Measurements from ENCODE around the gene PDE6B. TPM values are rescaled to one million over a fixed set of nuclear protein-coding genes. Genes with fewer than 3 reads are reported as not detected.

Gene PDE6B
- total RNA-seq, 1 experiment from 2014 or later = 10.8 TPM

DNA sequence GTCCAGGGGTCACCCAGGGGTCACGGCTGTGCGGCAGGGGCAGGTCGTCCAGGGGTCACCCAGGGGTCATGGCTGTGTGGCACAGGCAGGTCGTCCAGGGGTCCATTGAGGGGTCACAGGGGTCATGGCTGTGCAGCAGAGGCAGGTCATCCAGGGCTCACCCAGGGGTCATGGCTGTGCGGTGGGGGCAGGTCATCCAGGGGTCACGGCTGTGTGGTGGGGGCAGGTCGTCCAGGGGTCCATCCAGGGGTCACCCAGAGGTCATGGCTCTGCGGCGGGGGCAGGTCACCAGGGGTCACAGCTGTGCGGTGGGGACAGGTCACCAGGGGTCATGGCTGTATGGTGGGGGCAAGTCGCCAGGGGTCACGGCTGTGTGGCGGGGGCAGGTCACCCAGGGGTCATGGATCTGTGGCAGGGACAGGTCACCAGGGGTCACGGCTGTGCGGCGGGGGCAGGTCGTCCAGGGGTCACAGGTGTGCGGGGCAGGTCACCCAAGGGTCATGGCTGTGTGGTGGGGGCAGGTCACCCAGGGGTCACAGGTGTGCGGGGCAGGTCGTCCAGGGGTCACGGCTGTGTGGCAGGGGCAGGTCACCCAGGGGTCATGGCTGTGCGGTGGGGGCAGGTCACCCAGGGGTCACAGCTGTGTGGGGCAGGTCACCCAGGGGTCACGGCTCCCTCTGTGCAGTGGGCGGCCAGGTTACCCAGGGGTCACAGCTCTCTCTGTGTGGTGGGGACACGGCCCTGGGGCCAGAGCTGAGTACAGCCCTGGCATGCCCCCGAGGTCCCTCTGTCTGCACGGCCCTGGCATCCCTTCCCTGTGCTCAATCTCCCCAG lies 32.7 kb downstream of the PDE6B start:
- Histone ChIP-seq H3K14ac (ENCODE audit: insufficient read depth, low read length) (no peak overlapping the region; the same call in 1 of the 2 replicates), H3K9ac (ENCODE audit: extremely low read depth, insufficient read length, low read length) (no peak overlapping the region), H2AK5ac (ENCODE audit: insufficient read length, low read length) (no peak overlapping the region), H2AFZ (ENCODE audit: low read length) (no peak overlapping the region), H3K4me1 (ENCODE audit: insufficient read depth, low read length) (no peaks in the 10 kb centered on the region), H3K27ac (ENCODE audit: insufficient read length, low read depth, low read length) (no peak overlapping the region), H3K56ac (ENCODE audit: insufficient read length, low read depth, low read length) (no peak overlapping the region), H2BK120ac (ENCODE audit: low read depth, low read length, poor library complexity, severe bottlenecking) (no peak overlapping the region), H2BK15ac (ENCODE audit: low read depth, low read length) (no peak overlapping the region), H3K79me2 (ENCODE audit: insufficient read depth, low read length) (no peaks in the 10 kb centered on the region), H3K27me3 (ENCODE audit: insufficient read depth, low read length) (no peaks in the 10 kb centered on the region), H4K5ac (ENCODE audit: insufficient read length, low read depth, low read length) (no peak overlapping the region), H4K20me1 (ENCODE audit: control insufficient read depth, insufficient read depth, insufficient read length) (no peaks in the 10 kb centered on the region), H3K23ac (ENCODE audit: insufficient read length, low read depth, low read length) (no peak overlapping the region), H2BK12ac (ENCODE audit: insufficient read length, low read depth, low read length) (no peak overlapping the region), H3K9me3 (ENCODE audit: control insufficient read depth, low read depth, low read length) (no peaks in the 10 kb centered on the region), H3K4me2 (ENCODE audit: insufficient read depth, insufficient read length, low read length) (no peak overlapping the region), H2BK20ac (ENCODE audit: low read depth, low read length, poor library complexity, severe bottlenecking) (no peak overlapping the region), H3T11ph (ENCODE audit: low read length) (no peak overlapping the region), H4K8ac (replicated peaks; ENCODE audit: insufficient read length, low read depth, low read length) (no peak overlapping the region), H3K23me2 (ENCODE audit: insufficient read length, low read depth, low read length, poor library complexity, severe bottlenecking) (peaks cover 2% of the 10 kb centered on the region), H3K4ac (ENCODE audit: low read depth, low read length) (no peak overlapping the region), H3K79me1 (ENCODE audit: insufficient read depth, low read depth, low read length, poor library complexity, severe bottlenecking) (no peaks in the 10 kb centered on the region), H3K18ac (ENCODE audit: insufficient read length, low read depth, low read length) (no peak overlapping the region), H4K91ac (ENCODE audit: insufficient read length, low read depth, low read length) (no peak overlapping the region), H2BK5ac (ENCODE audit: insufficient read length, low read length) (no peak overlapping the region)
- WGBS (ENCODE audit: extremely low coverage, insufficient read length, low lambda C conversion rate) = no CpG with 5 or more reads among the region's 27 CpGs
- H3K9me3 Mint-ChIP-seq = no peaks in the 10 kb centered on the region; a peak in 1 of 5 replicates
- TF ChIP-seq, protein P1, sequence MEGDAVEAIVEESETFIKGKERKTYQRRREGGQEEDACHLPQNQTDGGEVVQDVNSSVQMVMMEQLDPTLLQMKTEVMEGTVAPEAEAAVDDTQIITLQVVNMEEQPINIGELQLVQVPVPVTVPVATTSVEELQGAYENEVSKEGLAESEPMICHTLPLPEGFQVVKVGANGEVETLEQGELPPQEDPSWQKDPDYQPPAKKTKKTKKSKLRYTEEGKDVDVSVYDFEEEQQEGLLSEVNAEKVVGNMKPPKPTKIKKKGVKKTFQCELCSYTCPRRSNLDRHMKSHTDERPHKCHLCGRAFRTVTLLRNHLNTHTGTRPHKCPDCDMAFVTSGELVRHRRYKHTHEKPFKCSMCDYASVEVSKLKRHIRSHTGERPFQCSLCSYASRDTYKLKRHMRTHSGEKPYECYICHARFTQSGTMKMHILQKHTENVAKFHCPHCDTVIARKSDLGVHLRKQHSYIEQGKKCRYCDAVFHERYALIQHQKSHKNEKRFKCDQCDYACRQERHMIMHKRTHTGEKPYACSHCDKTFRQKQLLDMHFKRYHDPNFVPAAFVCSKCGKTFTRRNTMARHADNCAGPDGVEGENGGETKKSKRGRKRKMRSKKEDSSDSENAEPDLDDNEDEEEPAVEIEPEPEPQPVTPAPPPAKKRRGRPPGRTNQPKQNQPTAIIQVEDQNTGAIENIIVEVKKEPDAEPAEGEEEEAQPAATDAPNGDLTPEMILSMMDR (conservative IDR thresholded peaks at IDR 0.05) = no peak
- H3K36me3 Mint-ChIP-seq (ENCODE audit: insufficient read depth in 1 of 3, low read depth in 3 of 3) = peaks cover 0 to 2% (median 0%) of the 10 kb centered on the region in 3 experiments; a peak in 4 of 7 replicates
- peak; percentile 24 for DNase-seq
- H3K4me1 Mint-ChIP-seq = no peaks in the 10 kb centered on the region
- no peak overlapping the region for H3K27ac Mint-ChIP-seq
- H3K27me3 Mint-ChIP-seq (ENCODE audit: low read depth) = peaks cover 2% of the 10 kb centered on the region
- no peak overlapping the region for H3K4me3 Mint-ChIP-seq

Measured in H9 (cell line).